Upper lobe of left lung (tissue), 4 donors: ENCODE data around the gene B4GALT1.
"Not testable (repeated sequence)": the region's sequence is repeated elsewhere in the genome, so short reads cannot be mapped to it uniquely, and the experiment has no call there.

Source experiments
- CTCF ChIP-seq, 6 experiments: fragments of 450-650 bp in 4 of 6; fragments of 200-600 bp in 2 of 6; sonication (generic) in 2 of 6; IDR thresholded peaks; one replicate each; pipeline ENCODE4 v1.5.1; 2016 to 2019; ENCODE audit warnings: antibody characterized with exemption in 6 of 6
- POLR2A ChIP-seq, 4 donors: fragments of 450-650 bp; IDR thresholded peaks; one replicate each; pipeline ENCODE4 v1.5.1; 2016 to 2017; ENCODE audit warnings: antibody characterized with exemption in 4 of 4, mild to moderate bottlenecking in 2 of 4

- TF ChIP-seq CTCF, POLR2A (IDR thresholded peaks at IDR 0.05): not testable (repeated sequence)
These were observed 81.5 kb downstream of the B4GALT1 start for GRCh38 chr9:33085672-33086071.
